Upper lobe of right lung (tissue), 1 donor: ENCODE results near the gene RBM42. TPM values are rescaled to one million over a fixed set of nuclear protein-coding genes. Genes with fewer than 3 reads are reported as not detected.

Source experiments
- ATAC-seq: fragments of 200-7000 bp; cut with Tn5 transposase; one replicate; pipeline ENCODE4 v1.9.1; 2020; ENCODE audit warnings: mild to moderate bottlenecking, moderate library complexity
- DNase-seq: peaks from one replicate; pipeline ENCODE4 v3.0.0-alpha.2; 2020
- H3K27ac ChIP-seq: fragments of 200-600 bp; one replicate; pipeline ENCODE4 v1.8.0; 2022
- H3K27me3 ChIP-seq: fragments of 200-600 bp; one replicate; pipeline ENCODE4 v1.8.0; 2022; ENCODE audit warnings: mild to moderate bottlenecking
- H3K36me3 ChIP-seq: fragments of 200-600 bp; one replicate; pipeline ENCODE4 v1.8.0; 2022
- H3K4me1 ChIP-seq: fragments of 200-600 bp; one replicate; pipeline ENCODE4 v1.8.0; 2022
- H3K4me3 ChIP-seq: fragments of 200-600 bp; one replicate; pipeline ENCODE4 v1.8.0; 2022; ENCODE audit warnings: mild to moderate bottlenecking
- H3K9me3 ChIP-seq: fragments of 200-600 bp; one replicate; pipeline ENCODE4 v1.8.0; 2022
- CTCF ChIP-seq: fragments of 200-600 bp; IDR thresholded peaks from one replicate; pipeline ENCODE4 v1.8.0; 2022; ENCODE audit warnings: antibody characterized with exemption
- intact Hi-C: fragments of 100-400 bp; cut with DNase I; formaldehyde crosslinking; loops from one replicate; pipeline ENCODE4 v1.11.0; 2022
- total RNA-seq: library from RNA; stranded (reverse); fragmentation: NEBNext Ultra II Directional; extraction: Animal tissue kit (Norgen Biotek cat#: 25700); gene quantifications from one replicate; pipeline ENCODE4 v1.2.1, GENCODE V29; 2021
- donor health status: DM: no; HTN: yes; CAD: no; lungs with severe emphysema.

RBM42 gene
- total RNA-seq, 1 donor from 2014 or later = 64.5 TPM

- intact Hi-C loops = no loop called here
- Histone ChIP-seq H3K27ac (no peak overlapping the region), H3K27me3 (no peaks in the 10 kb centered on the region), H3K9me3 (no peaks in the 10 kb centered on the region), H3K4me1 (no peaks in the 10 kb centered on the region), H3K4me3 (no peak overlapping the region), H3K36me3 (peaks cover 65% of the 10 kb centered on the region)
- no peak for DNase-seq
- no peak for TF ChIP-seq CTCF
- ATAC-seq = no peak
Measured at GRCh38 chr19:35636651-35637050, 7.8 kb downstream of the RBM42 start.

- intact Hi-C loops = no loop called here
- Histone ChIP-seq H3K4me3 (no peak overlapping the region), H3K9me3 (no peaks in the 10 kb centered on the region), H3K4me1 (no peaks in the 10 kb centered on the region), H3K27me3 (no peaks in the 10 kb centered on the region), H3K36me3 (peaks cover 60% of the 10 kb centered on the region), H3K27ac (no peak overlapping the region)
- DNase-seq (no peak), ATAC-seq (no peak)
- no peak for TF ChIP-seq CTCF
Measured at GRCh38 chr19:35637165-35637564, 8.3 kb downstream of the RBM42 start.

DNA sequence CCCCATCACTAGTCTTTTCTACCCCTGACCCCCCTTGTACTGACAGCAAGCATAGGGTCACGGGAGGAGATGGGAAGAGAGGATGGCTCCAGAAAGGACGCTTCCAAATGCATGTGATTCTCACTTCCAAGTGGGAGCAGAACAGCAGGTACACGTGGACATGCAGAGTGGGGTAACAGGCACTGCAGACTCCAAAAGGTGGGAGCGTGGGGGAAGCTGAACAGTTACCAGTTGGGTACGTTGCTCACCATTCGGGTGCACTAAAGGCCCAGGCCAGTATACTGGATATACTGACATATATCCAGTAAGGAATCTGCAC is 10.4 kb downstream of the RBM42 start:
- H3K27ac ChIP-seq = no peak overlapping the region
- DNase-seq (no peak), ATAC-seq (no peak)
- H3K4me1 ChIP-seq = no peaks in the 10 kb centered on the region
- no peak for TF ChIP-seq CTCF
- H3K9me3 ChIP-seq = no peaks in the 10 kb centered on the region
- intact Hi-C loops = no loop called here
- H3K27me3 ChIP-seq = no peaks in the 10 kb centered on the region
- no peak overlapping the region for H3K4me3 ChIP-seq
- H3K36me3 ChIP-seq = peaks cover 39% of the 10 kb centered on the region

GRCh38 chr19:35639863-35640262 is 11.0 kb downstream of the RBM42 start:
- ATAC-seq (no peak), DNase-seq (no peak)
- intact Hi-C loops = no loop called here
- Histone ChIP-seq H3K4me3 (no peak overlapping the region), H3K36me3 (peaks cover 33% of the 10 kb centered on the region), H3K9me3 (no peaks in the 10 kb centered on the region), H3K27me3 (no peaks in the 10 kb centered on the region), H3K4me1 (no peaks in the 10 kb centered on the region), H3K27ac (no peak overlapping the region)
- TF ChIP-seq CTCF = no peak

DNA sequence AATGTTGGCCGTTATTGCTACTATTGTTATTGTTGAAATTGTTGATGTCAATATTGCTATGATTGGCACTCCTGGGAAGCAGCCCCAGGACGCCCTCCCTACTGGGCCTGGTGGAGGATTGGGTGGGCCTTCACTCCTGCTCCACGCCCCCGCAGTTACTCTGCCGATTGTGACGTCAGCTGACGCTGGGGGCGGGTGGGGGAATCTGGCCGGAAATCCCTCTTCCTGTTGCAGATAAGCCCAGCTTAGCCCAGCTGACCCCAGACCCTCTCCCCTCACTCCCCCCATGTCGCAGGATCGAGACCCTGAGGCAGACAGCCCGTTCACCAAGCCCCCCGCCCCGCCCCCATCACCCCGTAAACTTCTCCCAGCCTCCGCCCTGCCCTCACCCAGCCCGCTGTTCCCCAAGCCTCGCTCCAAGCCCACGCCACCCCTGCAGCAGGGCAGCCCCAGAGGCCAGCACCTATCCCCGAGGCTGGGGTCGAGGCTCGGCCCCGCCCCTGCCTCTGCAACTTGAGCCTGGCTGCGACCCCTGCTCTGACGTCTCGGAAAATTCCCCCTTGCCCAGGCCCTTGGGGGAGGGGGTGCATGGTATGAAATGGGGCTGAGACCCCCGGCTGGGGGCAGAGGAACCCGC is 12.8 kb downstream of the RBM42 start, which contains the start of gene ETV2:
Gene ETV2 (plus strand): TSS at position 231 of the 637 bp plus-strand sequence. CDS start 716 bp downstream, outside the sequence.
- peaks cover 15% of the 10 kb centered on the region for H3K36me3 ChIP-seq
- H3K27me3 ChIP-seq = no peaks in the 10 kb centered on the region
- DNase-seq (no peak), ATAC-seq (no peak)
- no peak for TF ChIP-seq CTCF
- intact Hi-C loops = no loop called here
- H3K4me1 ChIP-seq = peaks cover 7% of the 10 kb centered on the region
- no peak within 1 kb of the TSS for H3K27ac ChIP-seq
- H3K4me3 ChIP-seq = no peak within 1 kb of the TSS
- no peaks in the 10 kb centered on the region for H3K9me3 ChIP-seq

- DNase-seq = no peak
- intact Hi-C loops = no loop called here
- Histone ChIP-seq H3K27ac (no peak overlapping the region), H3K27me3 (no peaks in the 10 kb centered on the region), H3K4me3 (no peak overlapping the region), H3K4me1 (peaks cover 7% of the 10 kb centered on the region), H3K9me3 (no peaks in the 10 kb centered on the region), H3K36me3 (peaks cover 9% of the 10 kb centered on the region)
- no peak for ATAC-seq
- no peak for TF ChIP-seq CTCF
Measured at GRCh38 chr19:35642312-35642711, 13.5 kb downstream of the RBM42 start.
